ENCODE measurements around the gene TWF1. TPM values are rescaled to one million over a fixed set of nuclear protein-coding genes. Genes with fewer than 3 reads are reported as not detected.
"Not testable (repeated sequence)": the region's sequence is repeated elsewhere in the genome, so short reads cannot be mapped to it uniquely, and the experiment has no call there.

The TWF1 gene
- total RNA-seq, 2 donors from 2014 or later: 33.0 to 35.2 TPM

- no peak for DNase-seq (ENCODE audit: low spot score)
- no peak overlapping the region for H3K4me3 Mint-ChIP-seq
- H3K4me1 Mint-ChIP-seq (ENCODE audit: low read depth in 2 of 2): peaks cover 0 to 4% of the 10 kb centered on the region in 2 donors
- ATAC-seq: no peak
- no peaks in the 10 kb centered on the region for H3K27me3 Mint-ChIP-seq
- H3K27ac Mint-ChIP-seq: no peak overlapping the region
- no peaks in the 10 kb centered on the region for H3K9me3 Mint-ChIP-seq
- peaks cover 10% of the 10 kb centered on the region for H3K36me3 Mint-ChIP-seq
Measured at GRCh38 chr12:43786899-43787693, 19.0 kb downstream of the TWF1 start.

GRCh38 chr12:43776498-43776897, 29.6 kb downstream of the TWF1 start:
- no peak overlapping the region for H3K4me3 Mint-ChIP-seq
- H3K4me1 Mint-ChIP-seq (ENCODE audit: low read depth in 2 of 2): peaks cover 0 to 4% of the 10 kb centered on the region in 2 donors
- H3K9me3 Mint-ChIP-seq: no peaks in the 10 kb centered on the region
- no peaks in the 10 kb centered on the region for H3K27me3 Mint-ChIP-seq
- ATAC-seq: no peak
- H3K36me3 Mint-ChIP-seq: peaks cover 11% of the 10 kb centered on the region
- DNase-seq (ENCODE audit: low spot score): no peak
- H3K27ac Mint-ChIP-seq: no peak overlapping the region

- no peak overlapping the region for H3K27ac Mint-ChIP-seq
- DNase-seq (ENCODE audit: low spot score) (no peak), ATAC-seq (no peak)
- H3K4me1 Mint-ChIP-seq (ENCODE audit: low read depth in 2 of 2): peaks cover 15 to 23% of the 10 kb centered on the region in 2 donors
- no peaks in the 10 kb centered on the region for H3K9me3 Mint-ChIP-seq
- peaks cover 25% of the 10 kb centered on the region for H3K36me3 Mint-ChIP-seq
- H3K4me3 Mint-ChIP-seq: no peak overlapping the region
- no peaks in the 10 kb centered on the region for H3K27me3 Mint-ChIP-seq
Measured at GRCh38 chr12:43766291-43766690, 39.8 kb downstream of the TWF1 start.

- H3K27ac Mint-ChIP-seq: no peak overlapping the region
- H3K4me1 Mint-ChIP-seq (ENCODE audit: low read depth in 2 of 2): peaks cover 20 to 33% of the 10 kb centered on the region in 2 donors
- DNase-seq (ENCODE audit: low spot score): no peak
Measured at GRCh38 chr12:43764528-43764927, 41.6 kb downstream of the TWF1 start.

GRCh38 chr12:43763769-43764168, 42.3 kb downstream of the TWF1 start:
- DNase-seq (ENCODE audit: low spot score): no peak
- peaks cover 23% of the 10 kb centered on the region for H3K36me3 Mint-ChIP-seq
- no peaks in the 10 kb centered on the region for H3K27me3 Mint-ChIP-seq
- no peak overlapping the region for H3K4me3 Mint-ChIP-seq
- peaks cover 22 to 33% of the 10 kb centered on the region in 2 donors for H3K4me1 Mint-ChIP-seq (ENCODE audit: low read depth in 2 of 2)
- H3K9me3 Mint-ChIP-seq: no peaks in the 10 kb centered on the region
- no peak overlapping the region for H3K27ac Mint-ChIP-seq
- no peak for ATAC-seq

More at GRCh38 chr12:43764528-43764927, 41.6 kb downstream of the TWF1 start:
- Mint-ChIP-seq H3K9me3 (no peaks in the 10 kb centered on the region), H3K36me3 (peaks cover 23% of the 10 kb centered on the region), H3K27me3 (no peaks in the 10 kb centered on the region), H3K4me3 (no peak overlapping the region)
- ATAC-seq: no peak

- peaks cover 32 to 39% of the 10 kb centered on the region in 2 donors for H3K4me1 Mint-ChIP-seq (ENCODE audit: low read depth in 2 of 2)
- H3K4me3 Mint-ChIP-seq: peak overlapping the region; percentile 33
- DNase-seq (ENCODE audit: low spot score) (no peak), ATAC-seq (no peak)
- H3K36me3 Mint-ChIP-seq: peaks cover 18% of the 10 kb centered on the region
- H3K27ac Mint-ChIP-seq: peak overlapping the region; percentile 48 to 72
- no peaks in the 10 kb centered on the region for H3K27me3 Mint-ChIP-seq
- H3K9me3 Mint-ChIP-seq: no peaks in the 10 kb centered on the region
Measured at GRCh38 chr12:43762596-43762995, 43.5 kb downstream of the TWF1 start.

- no peak for DNase-seq (ENCODE audit: low spot score)
- ATAC-seq: no peak
- H3K4me1 Mint-ChIP-seq (ENCODE audit: low read depth in 2 of 2): peaks cover 35 to 46% of the 10 kb centered on the region in 2 donors
- peak overlapping the region; percentile 48 to 72 for H3K27ac Mint-ChIP-seq
- H3K9me3 Mint-ChIP-seq: no peaks in the 10 kb centered on the region
- peak overlapping the region; percentile 73 for H3K4me3 Mint-ChIP-seq
- no peaks in the 10 kb centered on the region for H3K27me3 Mint-ChIP-seq
- peaks cover 18% of the 10 kb centered on the region for H3K36me3 Mint-ChIP-seq
Measured at GRCh38 chr12:43761500-43761899, 44.6 kb downstream of the TWF1 start.

GRCh38 chr12:43760396-43760795, 45.7 kb downstream of the TWF1 start:
- Mint-ChIP-seq H3K27me3 (no peaks in the 10 kb centered on the region), H3K4me3 (peak overlapping the region; percentile 90), H3K4me1 (ENCODE audit: low read depth in 2 of 2) (peaks cover 40 to 57% of the 10 kb centered on the region in 2 donors), H3K36me3 (peaks cover 18% of the 10 kb centered on the region), H3K9me3 (no peaks in the 10 kb centered on the region), H3K27ac (peak overlapping the region; percentile 81 to 92)
- no peak for ATAC-seq
- DNase-seq (ENCODE audit: low spot score): no peak

- DNase-seq (ENCODE audit: low spot score) (peak; percentile 96), ATAC-seq (peak; percentile 98)
- Mint-ChIP-seq H3K9me3 (no peaks in the 10 kb centered on the region), H3K4me3 (peak within 1 kb of the TSS; percentile 90), H3K27ac (peak within 1 kb of the TSS; percentile 81 to 92), H3K36me3 (peaks cover 29% of the 10 kb centered on the region), H3K27me3 (no peaks in the 10 kb centered on the region), H3K4me1 (ENCODE audit: low read depth in 2 of 2) (peaks cover 40 to 58% of the 10 kb centered on the region in 2 donors)
Measured at GRCh38 chr12:43758728-43759563, 47.2 kb downstream of the TWF1 start, which contains the start of the genes IRAK4 and PUS7L. Gene IRAK4, plus strand, starts transcription at chr12:43758951. Its CDS starts 9,161 bp downstream, at chr12:43768112. Gene PUS7L, minus strand, starts transcription at chr12:43758790. Its CDS starts 3,545 bp downstream, at chr12:43755245.

GRCh38 chr12:43758247-43758727, 47.8 kb downstream of the TWF1 start:
- DNase-seq (ENCODE audit: low spot score): peak; percentile 58
- peaks cover 23% of the 10 kb centered on the region for H3K36me3 Mint-ChIP-seq
- H3K4me3 Mint-ChIP-seq: peak overlapping the region; percentile 90
- peak overlapping the region; percentile 81 to 92 for H3K27ac Mint-ChIP-seq
- peaks cover 36 to 52% of the 10 kb centered on the region in 2 donors for H3K4me1 Mint-ChIP-seq (ENCODE audit: low read depth in 2 of 2)
- no peaks in the 10 kb centered on the region for H3K9me3 Mint-ChIP-seq
- H3K27me3 Mint-ChIP-seq: no peaks in the 10 kb centered on the region
- peak in 1 of 2 donors; percentile 1 for ATAC-seq

GRCh38 chr12:43754015-43754414, 52.1 kb downstream of the TWF1 start:
- DNase-seq (ENCODE audit: low spot score) (no peak), ATAC-seq (no peak)
- no peaks in the 10 kb centered on the region for H3K27me3 Mint-ChIP-seq
- no peak overlapping the region for H3K4me3 Mint-ChIP-seq
- H3K9me3 Mint-ChIP-seq: no peaks in the 10 kb centered on the region
- no peak overlapping the region for H3K27ac Mint-ChIP-seq
- peaks cover 23% of the 10 kb centered on the region for H3K36me3 Mint-ChIP-seq
- peaks cover 29 to 36% of the 10 kb centered on the region in 2 donors for H3K4me1 Mint-ChIP-seq (ENCODE audit: low read depth in 2 of 2)

GRCh38 chr12:43751360-43751759, 54.8 kb downstream of the TWF1 start:
- H3K9me3 Mint-ChIP-seq; H3K4me3 Mint-ChIP-seq; DNase-seq (ENCODE audit: low spot score); H3K27me3 Mint-ChIP-seq; H3K27ac Mint-ChIP-seq; ATAC-seq: not testable (repeated sequence)
- Mint-ChIP-seq H3K36me3 (peaks cover 27% of the 10 kb centered on the region), H3K4me1 (ENCODE audit: low read depth in 2 of 2) (peaks cover 14 to 22% of the 10 kb centered on the region in 2 donors)

- DNase-seq (ENCODE audit: low spot score) (no peak), ATAC-seq (no peak)
- peaks cover 29% of the 10 kb centered on the region for H3K36me3 Mint-ChIP-seq
- H3K4me3 Mint-ChIP-seq: no peak overlapping the region
- no peak overlapping the region for H3K27ac Mint-ChIP-seq
- H3K9me3 Mint-ChIP-seq: no peaks in the 10 kb centered on the region
- H3K27me3 Mint-ChIP-seq: no peaks in the 10 kb centered on the region
- H3K4me1 Mint-ChIP-seq (ENCODE audit: low read depth in 2 of 2): peaks cover 12 to 16% of the 10 kb centered on the region in 2 donors
Measured at GRCh38 chr12:43750814-43751213, 55.3 kb downstream of the TWF1 start.
